HUES48 (cell line): ENCODE measurements around the gene KYNU.
"Not testable (repeated sequence)": the region's sequence is repeated elsewhere in the genome, so short reads cannot be mapped to it uniquely, and the experiment has no call there.

Experiments
- H3K27ac ChIP-seq: one replicate; pipeline ENCODE4 v1.7.0; 2013; ENCODE audit warnings: low read depth, low read length, inconsistent platforms
- H3K27me3 ChIP-seq: 2 replicates; pipeline ENCODE4 v1.6.1; 2013; ENCODE audit warnings: mild to moderate bottlenecking, low read length; ENCODE audit not compliant: control insufficient read depth, insufficient read depth
- H3K36me3 ChIP-seq: 2 replicates; pipeline ENCODE4 v1.6.1; 2013; ENCODE audit warnings: low read length; ENCODE audit not compliant: control insufficient read depth, insufficient read depth
- H3K4me1 ChIP-seq: 2 replicates; pipeline ENCODE4 v1.6.1; 2013; ENCODE audit warnings: mild to moderate bottlenecking, low read length; ENCODE audit not compliant: control insufficient read depth, insufficient read depth
- H3K4me3 ChIP-seq: 2 replicates; pipeline ENCODE4 v1.5.1; 2013; ENCODE audit warnings: mild to moderate bottlenecking, low read depth, low read length
- H3K9ac ChIP-seq: 2 replicates; pipeline ENCODE4 v1.6.1; 2013; ENCODE audit warnings: mild to moderate bottlenecking, low read depth, low read length, moderate library complexity
- H3K9me3 ChIP-seq: 2 replicates; pipeline ENCODE4 v1.6.1; 2013; ENCODE audit warnings: low read length; ENCODE audit not compliant: control insufficient read depth, insufficient read depth

KYNU gene

DNA sequence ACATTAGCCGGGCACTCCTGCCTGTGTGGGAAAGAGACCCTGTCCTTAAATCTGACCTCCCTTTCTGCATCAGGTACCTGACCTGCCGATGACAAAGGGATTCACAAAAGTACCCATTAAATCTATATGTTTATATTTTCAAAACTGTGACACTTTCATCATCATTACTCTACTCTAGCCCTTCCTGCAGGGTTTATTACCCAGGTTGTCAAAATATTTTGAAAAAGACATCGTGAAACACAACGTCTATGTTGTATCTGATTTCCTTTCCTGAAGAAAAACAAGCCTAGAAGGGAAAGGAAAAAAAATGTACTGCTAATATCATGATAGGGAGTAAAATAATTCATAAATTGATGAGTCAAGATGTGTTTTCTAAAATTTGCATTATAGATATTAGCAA is 15.2 kb upstream of the KYNU start:
- Histone ChIP-seq H3K27ac (no peak overlapping the region), H3K9me3 (no peaks in the 10 kb centered on the region), H3K4me1 (no peaks in the 10 kb centered on the region), H3K36me3 (no peaks in the 10 kb centered on the region), H3K9ac (no peak overlapping the region), H3K27me3 (no peaks in the 10 kb centered on the region), H3K4me3 (no peak overlapping the region)

DNA sequence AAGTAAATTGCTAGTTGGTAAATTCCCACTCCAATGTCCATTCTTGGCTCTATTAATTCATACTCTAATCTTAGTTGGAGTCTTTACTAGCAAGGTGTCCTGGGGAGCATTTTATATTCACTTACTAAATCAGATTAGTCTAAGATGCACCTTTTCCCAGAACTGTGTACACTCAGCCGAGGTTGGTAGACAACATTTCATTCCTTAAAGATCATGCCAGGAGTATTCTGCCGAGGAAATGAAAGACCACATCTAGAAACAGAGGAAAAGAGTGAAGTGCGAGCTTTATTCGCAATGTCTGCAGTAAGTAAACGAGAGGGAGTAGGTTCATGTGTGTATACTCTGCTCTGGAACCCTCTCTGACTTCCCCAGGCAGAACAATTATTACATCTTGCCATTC is 14.6 kb upstream of the KYNU start:
- no peaks in the 10 kb centered on the region for H3K27me3 ChIP-seq
- H3K36me3 ChIP-seq: no peaks in the 10 kb centered on the region
- H3K4me1 ChIP-seq: no peaks in the 10 kb centered on the region
- no peak overlapping the region for H3K4me3 ChIP-seq
- no peak overlapping the region for H3K9ac ChIP-seq
- no peaks in the 10 kb centered on the region for H3K9me3 ChIP-seq
- no peak overlapping the region for H3K27ac ChIP-seq

DNA sequence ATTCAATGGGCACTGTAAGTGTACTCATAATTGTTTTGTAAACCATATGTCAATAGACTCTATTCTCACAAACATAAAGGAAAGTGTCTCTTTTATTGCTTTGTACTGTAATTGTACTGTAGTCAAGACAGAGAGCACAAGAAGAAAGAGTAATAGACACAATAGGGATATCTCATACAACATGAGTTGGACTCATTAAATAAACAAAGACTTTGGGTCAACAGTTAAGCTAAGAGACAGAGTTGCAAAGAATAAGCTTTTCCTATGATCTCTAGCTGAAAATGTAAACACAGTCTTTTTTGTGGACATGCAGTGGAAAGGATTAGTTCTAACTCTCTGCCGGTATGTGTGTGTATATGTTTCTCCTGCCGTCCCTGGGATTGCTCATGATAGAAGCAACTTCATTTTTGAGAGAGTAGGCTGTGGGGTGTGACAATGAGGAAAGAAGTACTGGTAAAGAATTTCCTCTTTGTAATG is 13.9 kb upstream of the KYNU start:
- no peaks in the 10 kb centered on the region for H3K9me3 ChIP-seq
- no peaks in the 10 kb centered on the region for H3K27me3 ChIP-seq
- no peaks in the 10 kb centered on the region for H3K4me1 ChIP-seq
- no peak overlapping the region for H3K9ac ChIP-seq
- H3K27ac ChIP-seq: no peak overlapping the region
- no peak overlapping the region for H3K4me3 ChIP-seq
- H3K36me3 ChIP-seq: no peaks in the 10 kb centered on the region

DNA sequence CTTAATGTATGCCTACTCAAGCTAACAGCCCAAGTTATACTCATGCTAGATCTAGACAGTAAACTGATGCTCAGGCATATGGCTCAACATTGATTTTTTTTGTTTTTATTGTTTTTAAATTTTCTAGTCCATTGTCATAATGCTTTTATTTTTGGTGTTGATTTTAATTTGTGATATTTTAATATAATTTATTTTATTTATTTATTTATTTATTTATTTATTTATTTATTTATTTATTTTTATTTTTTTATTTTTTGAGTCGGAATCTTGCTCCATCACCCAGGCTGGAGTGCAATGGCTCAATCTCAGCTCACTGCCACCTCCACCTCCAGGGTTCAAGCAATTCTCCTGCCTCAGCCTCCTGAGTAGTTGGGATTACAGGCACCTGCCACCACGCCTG is 12.9 kb upstream of the KYNU start:
- not testable (repeated sequence) for H3K9ac ChIP-seq, H3K9me3 ChIP-seq, H3K4me1 ChIP-seq, H3K27me3 ChIP-seq, H3K27ac ChIP-seq, H3K36me3 ChIP-seq, H3K4me3 ChIP-seq

DNA sequence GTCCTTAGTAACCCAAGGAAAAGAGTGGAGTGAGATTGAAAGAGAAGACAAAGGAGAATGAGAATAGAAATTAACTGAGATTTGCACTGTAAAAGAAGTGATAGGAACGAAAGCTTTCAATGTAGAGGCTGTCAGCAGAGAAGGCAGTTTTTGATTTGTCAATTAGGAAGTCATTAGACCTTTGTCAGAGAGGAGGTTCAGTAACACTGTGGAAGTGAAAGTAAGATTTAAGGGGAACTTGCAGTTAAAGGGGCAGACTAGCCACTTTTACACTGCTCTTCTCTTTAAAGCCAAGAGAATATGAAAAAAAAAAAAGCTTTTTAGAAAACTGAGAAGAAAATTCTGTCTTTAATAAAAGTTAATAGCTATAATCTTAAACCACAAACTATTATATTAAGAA is 11.5 kb upstream of the KYNU start:
- Histone ChIP-seq H3K27ac (no peak overlapping the region), H3K9ac (no peak overlapping the region), H3K4me1 (no peaks in the 10 kb centered on the region)

DNA sequence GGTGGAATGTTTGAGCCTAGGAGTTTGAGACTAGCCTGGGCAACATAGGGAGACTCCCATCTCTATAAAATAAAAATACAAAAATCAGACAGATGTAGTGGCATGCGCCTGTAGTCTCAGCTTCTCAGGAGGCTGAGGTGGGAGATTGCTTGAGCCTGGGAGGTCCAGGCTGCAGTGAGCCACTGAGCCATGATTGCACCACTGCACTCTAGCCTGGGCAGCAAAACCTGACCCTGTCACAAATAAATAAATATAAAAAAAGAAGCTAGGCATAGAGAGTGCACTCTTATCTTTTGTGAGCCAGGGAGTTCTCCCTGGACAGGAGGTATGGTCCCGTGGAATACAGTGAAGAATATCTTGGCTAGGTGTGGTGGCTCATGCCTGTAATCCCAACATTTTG is 11.0 kb upstream of the KYNU start:
- H3K36me3 ChIP-seq: no peaks in the 10 kb centered on the region
- H3K27ac ChIP-seq: no peak overlapping the region
- no peaks in the 10 kb centered on the region for H3K9me3 ChIP-seq
- H3K9ac ChIP-seq: no peak overlapping the region
- H3K4me3 ChIP-seq: no peak overlapping the region
- no peaks in the 10 kb centered on the region for H3K27me3 ChIP-seq
- no peaks in the 10 kb centered on the region for H3K4me1 ChIP-seq

More for the DNA sequence above, 11.5 kb upstream of the KYNU start:
- Histone ChIP-seq H3K27me3 (no peaks in the 10 kb centered on the region), H3K9me3 (no peaks in the 10 kb centered on the region), H3K36me3 (no peaks in the 10 kb centered on the region), H3K4me3 (no peak overlapping the region)

DNA sequence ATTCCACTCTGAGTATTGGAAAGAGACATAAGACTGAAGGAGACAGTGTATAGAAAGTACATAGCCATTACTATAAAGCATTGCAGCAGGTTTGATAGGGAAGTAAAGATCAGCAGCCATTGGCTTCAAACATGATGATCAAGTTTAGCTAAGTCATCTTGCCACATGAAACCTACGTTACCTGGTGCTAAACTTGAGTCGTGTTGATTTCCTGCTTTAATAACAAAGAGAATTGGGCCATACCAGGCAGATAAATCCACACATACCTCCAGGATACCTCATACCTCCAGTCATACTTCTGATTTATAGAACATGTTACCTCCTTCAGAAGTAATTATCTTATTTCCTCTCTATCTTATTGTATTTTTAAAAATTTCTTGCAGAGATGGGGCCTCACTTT is 10.3 kb upstream of the KYNU start:
- no peaks in the 10 kb centered on the region for H3K27me3 ChIP-seq
- H3K4me1 ChIP-seq: no peaks in the 10 kb centered on the region
- no peaks in the 10 kb centered on the region for H3K36me3 ChIP-seq
- H3K9ac ChIP-seq: no peak overlapping the region
- no peak overlapping the region for H3K27ac ChIP-seq
- no peak overlapping the region for H3K4me3 ChIP-seq
- H3K9me3 ChIP-seq: no peaks in the 10 kb centered on the region

DNA sequence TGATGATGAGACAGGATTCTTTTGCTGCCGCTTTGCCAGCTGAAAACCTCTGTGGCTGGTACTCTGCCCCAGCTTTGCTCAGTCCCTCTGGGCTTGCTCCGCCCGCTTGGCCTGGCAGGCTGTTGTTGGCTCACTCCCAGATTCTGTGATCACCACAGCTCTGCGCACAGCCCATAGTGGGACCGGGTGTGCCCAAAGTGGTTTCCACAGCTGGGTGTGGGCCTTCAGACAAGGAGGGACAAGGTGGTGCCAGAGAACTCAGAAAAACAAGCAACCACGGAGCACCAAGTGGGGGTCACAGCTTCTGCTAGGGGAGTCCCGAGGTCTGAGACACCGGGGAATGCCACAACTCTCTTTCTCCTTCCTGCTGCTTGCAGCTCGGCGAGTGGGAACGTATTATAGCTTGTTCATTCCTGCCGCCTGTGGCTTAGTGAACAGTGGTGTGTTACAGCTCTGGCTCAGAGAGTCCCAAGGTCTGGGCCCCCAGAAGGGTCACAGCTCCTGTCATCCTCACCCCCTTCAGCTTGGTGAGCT is 9.2 kb upstream of the KYNU start:
- Histone ChIP-seq H3K27me3 (no peaks in the 10 kb centered on the region), H3K4me3 (no peak overlapping the region), H3K9me3 (no peaks in the 10 kb centered on the region), H3K36me3 (no peaks in the 10 kb centered on the region), H3K9ac (no peak overlapping the region), H3K27ac (no peak overlapping the region), H3K4me1 (no peaks in the 10 kb centered on the region)

DNA sequence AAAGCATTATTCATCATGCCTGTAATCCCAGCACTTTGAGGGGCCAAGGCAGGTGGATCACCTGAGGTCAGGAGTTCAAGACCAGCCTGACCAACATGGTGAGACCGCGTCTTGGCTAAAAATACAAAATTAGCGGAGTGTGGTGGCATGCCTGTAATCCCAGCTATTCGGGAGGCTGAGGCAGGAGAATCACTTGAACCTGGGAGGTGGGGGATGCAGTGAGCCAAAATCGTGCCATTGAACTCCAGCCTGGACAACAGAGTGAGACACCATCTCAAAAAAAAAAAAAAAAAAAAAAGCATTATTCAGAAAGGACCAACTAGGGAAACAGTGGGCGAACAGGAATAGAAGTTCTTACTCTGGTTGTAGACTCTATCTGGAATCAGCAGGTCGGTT is 8.4 kb upstream of the KYNU start:
- H3K4me3 ChIP-seq: not testable (repeated sequence)

DNA sequence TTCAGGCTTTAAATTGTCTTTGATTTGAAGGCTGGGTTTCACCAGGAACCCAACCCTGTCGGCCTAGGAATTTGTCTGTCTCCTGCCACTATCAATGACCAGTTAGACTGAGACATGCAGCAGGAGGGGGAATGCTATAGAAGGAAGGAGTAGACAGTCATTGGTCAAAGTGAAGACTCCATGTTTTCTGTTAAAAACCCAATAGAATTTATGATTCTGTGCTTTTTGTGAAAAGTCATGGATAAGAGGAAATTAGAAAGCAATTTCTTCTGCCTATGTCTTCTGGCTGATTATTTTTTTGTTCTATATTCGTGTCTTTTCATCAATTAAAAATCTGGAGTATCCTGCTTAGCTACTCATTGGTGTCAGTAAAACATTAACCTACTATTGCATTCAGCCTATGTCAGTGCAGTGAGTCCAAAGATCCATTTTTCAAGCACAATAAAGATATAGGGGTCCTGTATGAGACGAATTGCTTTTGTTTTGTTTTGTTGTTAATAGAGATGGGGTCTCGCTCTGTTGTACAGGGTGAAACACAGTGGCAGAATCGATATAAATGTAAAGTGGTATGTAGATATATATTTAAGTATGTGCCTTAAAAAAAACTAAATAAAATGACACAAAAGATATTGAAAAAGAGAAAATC is 7.9 kb upstream of the KYNU start:
- H3K9ac ChIP-seq: no peak overlapping the region

More for the DNA sequence above, 8.4 kb upstream of the KYNU start:
- H3K9me3 ChIP-seq, H3K4me1 ChIP-seq, H3K9ac ChIP-seq, H3K36me3 ChIP-seq, H3K27me3 ChIP-seq, H3K27ac ChIP-seq: not testable (repeated sequence)

DNA sequence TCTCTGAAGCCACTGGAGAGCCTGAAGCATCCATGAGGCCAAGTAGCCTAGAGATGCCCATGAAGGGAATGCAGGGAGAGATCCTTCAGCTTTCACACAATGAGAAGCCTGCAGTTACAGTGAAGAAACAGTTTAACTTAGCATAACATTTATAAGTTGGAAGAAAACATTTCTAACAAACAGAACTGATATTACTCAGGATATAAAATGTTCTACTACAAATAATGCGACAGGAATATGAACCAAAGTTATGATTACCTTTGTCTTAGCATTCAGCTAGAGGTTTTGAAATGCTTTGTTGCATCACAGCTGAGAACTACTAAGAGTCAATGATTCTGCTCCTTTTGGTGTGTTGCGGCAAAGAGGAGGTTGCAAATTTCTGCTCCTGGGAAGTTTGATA is 6.9 kb upstream of the KYNU start:
- Histone ChIP-seq H3K4me3 (no peak overlapping the region), H3K9me3 (no peaks in the 10 kb centered on the region), H3K4me1 (no peaks in the 10 kb centered on the region), H3K9ac (no peak overlapping the region), H3K27ac (no peak overlapping the region), H3K27me3 (no peaks in the 10 kb centered on the region), H3K36me3 (no peaks in the 10 kb centered on the region)

More for the DNA sequence above, 7.9 kb upstream of the KYNU start:
- no peak overlapping the region for H3K27ac ChIP-seq
- H3K9me3 ChIP-seq: no peaks in the 10 kb centered on the region
- no peak overlapping the region for H3K4me3 ChIP-seq
- H3K4me1 ChIP-seq: no peaks in the 10 kb centered on the region
- no peaks in the 10 kb centered on the region for H3K36me3 ChIP-seq
- no peaks in the 10 kb centered on the region for H3K27me3 ChIP-seq
